ENCODE measurements around the gene MRPS17.
A peak's percentile ranks its signal among the peaks of the same experiment; 100 is the strongest.
"Not testable (repeated sequence)": the region's sequence is repeated elsewhere in the genome, so short reads cannot be mapped to it uniquely, and the experiment has no call there.

Gene MRPS17

GRCh38 chr7:55951637-55952351 lies at the start of gene MRPS17:
Gene MRPS17, plus strand, starts transcription at chr7:55951877. Its CDS starts 1,319 bp downstream, at chr7:55953196.
- peak; percentile 95 for DNase-seq

- DNase-seq, result no peak
Observed at GRCh38 chr7:55903985-55904759, 47.5 kb upstream of the MRPS17 start.

- no peak for DNase-seq
Observed at GRCh38 chr7:55912748-55913158, 38.9 kb upstream of the MRPS17 start.

GRCh38 chr7:55917771-55918170 lies 33.9 kb upstream of the MRPS17 start:
- no peak for DNase-seq

- DNase-seq, result no peak
Observed at GRCh38 chr7:55928006-55928767, 23.5 kb upstream of the MRPS17 start.

GRCh38 chr7:55931421-55932151 lies 20.1 kb upstream of the MRPS17 start:
- DNase-seq, result no peak

GRCh38 chr7:55939514-55940123 lies 12.1 kb upstream of the MRPS17 start:
- DNase-seq, result no peak

- DNase-seq, result no peak
Observed at GRCh38 chr7:55946545-55946944, 5.1 kb upstream of the MRPS17 start.

- DNase-seq, result not testable (repeated sequence)
Observed at GRCh38 chr7:55952352-55952671, 635 bp downstream of the MRPS17 start.

GRCh38 chr7:55953707-55954475 lies 2.2 kb downstream of the MRPS17 start:
- DNase-seq, result no peak

GRCh38 chr7:55957190-55957589 lies 5.5 kb downstream of the MRPS17 start:
- no peak for DNase-seq

GRCh38 chr7:55962014-55962413 lies 10.3 kb downstream of the MRPS17 start:
- DNase-seq, result no peak

GRCh38 chr7:55963584-55964168 lies 12.0 kb downstream of the MRPS17 start:
- DNase-seq, result no peak

GRCh38 chr7:55964261-55965099 lies 12.8 kb downstream of the MRPS17 start, which contains the start of gene NIPSNAP2:
Gene NIPSNAP2, plus strand, starts transcription at chr7:55964585. Its CDS starts 25 bp downstream, at chr7:55964610.
- DNase-seq, result peak; percentile 90

- no peak for DNase-seq
Observed at GRCh38 chr7:55965100-55965470, 13.4 kb downstream of the MRPS17 start.

- peak; percentile 10 for DNase-seq
Observed at GRCh38 chr7:55965805-55966421, 14.2 kb downstream of the MRPS17 start.

- DNase-seq, result no peak
Observed at GRCh38 chr7:55966851-55967250, 15.2 kb downstream of the MRPS17 start.

- no peak for DNase-seq
Observed at GRCh38 chr7:55969391-55969790, 17.7 kb downstream of the MRPS17 start.

- no peak for DNase-seq
Observed at GRCh38 chr7:55970561-55970960, 18.9 kb downstream of the MRPS17 start.

- no peak for DNase-seq
Observed at GRCh38 chr7:55970978-55971377, 19.3 kb downstream of the MRPS17 start.

Data from eye (tissue), 1 donor.